Panc1 (cell line): ENCODE data around the gene RBMS3. TPM values are rescaled to one million over a fixed set of nuclear protein-coding genes. Genes with fewer than 3 reads are reported as not detected.

ENCODE experiments used
- ATAC-seq: fragments of 200-7000 bp; cut with Tn5 transposase; 2 replicates; pipeline ENCODE4 v1.9.1; 2020; ENCODE audit warnings: mild to moderate bottlenecking, moderate library complexity
- BruUV-seq: library from RNA; stranded (reverse); fragments of 400-500 nt; replicated peaks from 2 replicates; lab custom pipeline; 2021; lab: Mats Ljungman, UMichigan
- CTCF ChIA-PET: fragments of 300-600 bp; sonication (Branson Sonifier 250); formaldehyde crosslinking; loops from one replicate; lab custom pipeline; 2022; ENCODE audit warnings: antibody characterized with exemption; lab: Charles Lee
- POLR2A ChIA-PET: fragments of 300-600 bp; sonication (Branson Sonifier 250); formaldehyde crosslinking; loops from one replicate; lab custom pipeline; 2022; ENCODE audit warnings: antibody characterized with exemption; lab: Charles Lee
- DNase-seq: peaks from one replicate; pipeline ENCODE4 v3.0.0-alpha.2; 2010; ENCODE audit warnings: low read depth, low spot score
- H3K27ac ChIP-seq: 2 replicates; pipeline ENCODE4 v1.5.1; 2011; ENCODE audit warnings: mild to moderate bottlenecking, low read length, inconsistent platforms
- H3K27me3 ChIP-seq: fragments of 200-500 bp; sonication (Bioruptor generic); 2 replicates; pipeline ENCODE4 v1.6.0; 2014; ENCODE audit warnings: low read length, inconsistent platforms; ENCODE audit not compliant: control insufficient read depth, insufficient read depth
- H3K36me3 ChIP-seq: fragments of 200-500 bp; sonication (Bioruptor generic); 2 replicates; pipeline ENCODE4 v1.5.1; 2014; ENCODE audit warnings: inconsistent platforms, mild to moderate bottlenecking, low read length, moderate library complexity; ENCODE audit not compliant: control insufficient read depth, insufficient read depth
- H3K4me1 ChIP-seq: 2 replicates; pipeline ENCODE4 v1.5.1; 2011; ENCODE audit warnings: inconsistent platforms, mild to moderate bottlenecking, low read length, moderate library complexity; ENCODE audit not compliant: control insufficient read depth, insufficient read depth
- H3K4me3 ChIP-seq, 2 experiments: 2 replicates each; pipeline ENCODE4 v1.5.1; 2011 to 2012; ENCODE audit warnings: low read depth in 2 of 2, low read length in 2 of 2, mild to moderate bottlenecking in 2 of 2, inconsistent platforms in 1 of 2, moderate library complexity in 1 of 2
- H3K9me3 ChIP-seq: fragments of 200-500 bp; sonication (Bioruptor generic); 2 replicates; pipeline ENCODE4 v1.5.1; 2014; ENCODE audit warnings: low read depth, mild to moderate bottlenecking, inconsistent platforms, low read length, moderate library complexity; ENCODE audit not compliant: control insufficient read depth, insufficient read depth
- POLR2AphosphoS5 ChIP-seq: IDR thresholded peaks from 2 replicates; pipeline ENCODE4 v1.6.1; 2012; ENCODE audit warnings: mild to moderate bottlenecking, low read depth, low read length, moderate library complexity
- REST ChIP-seq, 2 experiments: IDR thresholded peaks; 2 replicates each; pipeline ENCODE4 v1.6.1; 2011 to 2012; ENCODE audit warnings: low read depth in 2 of 2, control low read depth in 1 of 2, low read length in 1 of 2, mild to moderate bottlenecking in 1 of 2, moderate library complexity in 1 of 2; ENCODE audit not compliant: insufficient read depth in 1 of 2
- SIN3A ChIP-seq: IDR thresholded peaks from 2 replicates; pipeline ENCODE4 v1.6.1; 2012; ENCODE audit warnings: low read depth, mild to moderate bottlenecking, low read length, moderate library complexity, borderline replicate concordance; ENCODE audit not compliant: insufficient read depth
- TCF7L2 ChIP-seq: IDR thresholded peaks from 2 replicates; pipeline ENCODE4 v1.6.1; 2011; ENCODE audit warnings: mild to moderate bottlenecking, low read depth, low read length, inconsistent platforms
- in situ Hi-C: cut with HindIII; loops from 2 replicates; pipeline ENCODE4 v1.10.0; 2016; ENCODE audit warnings: low sequenced_read_pairs, low pct_unique_long_range_greater_than_20kb
- intact Hi-C: fragments of 100-400 bp; cut with micrococcal nuclease; formaldehyde crosslinking; loops from one replicate; pipeline ENCODE4 v1.10.0; 2022; ENCODE audit not compliant: unreplicated experiment
- total RNA-seq: library from RNA; stranded (reverse); gene quantifications from one replicate; pipeline ENCODE4 v1.2.1, GENCODE V29; 2021; ENCODE audit not compliant: unreplicated experiment
- TF ChIP-seq, protein P1 (sequence below): fragments of 450-650 bp; IDR thresholded peaks from 2 replicates; pipeline ENCODE4 v1.5.1; 2017; ENCODE audit warnings: mild to moderate bottlenecking

The RBMS3 gene
- total RNA-seq, 1 experiment from 2014 or later: 1.1 TPM

DNA sequence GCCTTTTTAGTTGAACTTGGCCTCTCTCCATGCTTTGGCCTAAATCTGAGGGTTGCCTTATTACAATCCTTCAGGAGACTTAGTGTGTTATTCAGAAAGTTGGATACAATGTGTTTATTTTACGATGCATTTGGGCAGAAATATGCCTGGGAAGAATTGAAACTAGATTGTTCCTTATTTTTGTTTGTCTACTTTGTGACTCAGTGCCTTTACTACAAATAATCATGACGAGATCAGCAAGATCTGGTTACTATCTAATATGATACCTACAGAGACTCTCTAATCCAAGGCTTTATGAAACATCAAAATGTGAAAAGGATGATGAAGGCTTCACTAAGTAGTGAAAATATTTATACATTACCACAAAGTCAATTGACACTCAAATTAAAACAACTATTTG is 82.2 kb downstream of the RBMS3 start:
- Histone ChIP-seq H3K4me3 (no peak overlapping the region), H3K4me1 (no peaks in the 10 kb centered on the region), H3K9me3 (no peaks in the 10 kb centered on the region), H3K27me3 (no peaks in the 10 kb centered on the region), H3K36me3 (no peaks in the 10 kb centered on the region), H3K27ac (no peak overlapping the region)
- no peak for DNase-seq
- intact Hi-C loops (no loop called here), in situ Hi-C loops (no loop called here)
- CTCF ChIA-PET: no interaction called here
- POLR2A ChIA-PET: no interaction called here
- no peak for ATAC-seq
- BruUV-seq: no TSS peak
- no peak for TF ChIP-seq POLR2AphosphoS5
- TF ChIP-seq TCF7L2: no peak
- TF ChIP-seq, protein P1, sequence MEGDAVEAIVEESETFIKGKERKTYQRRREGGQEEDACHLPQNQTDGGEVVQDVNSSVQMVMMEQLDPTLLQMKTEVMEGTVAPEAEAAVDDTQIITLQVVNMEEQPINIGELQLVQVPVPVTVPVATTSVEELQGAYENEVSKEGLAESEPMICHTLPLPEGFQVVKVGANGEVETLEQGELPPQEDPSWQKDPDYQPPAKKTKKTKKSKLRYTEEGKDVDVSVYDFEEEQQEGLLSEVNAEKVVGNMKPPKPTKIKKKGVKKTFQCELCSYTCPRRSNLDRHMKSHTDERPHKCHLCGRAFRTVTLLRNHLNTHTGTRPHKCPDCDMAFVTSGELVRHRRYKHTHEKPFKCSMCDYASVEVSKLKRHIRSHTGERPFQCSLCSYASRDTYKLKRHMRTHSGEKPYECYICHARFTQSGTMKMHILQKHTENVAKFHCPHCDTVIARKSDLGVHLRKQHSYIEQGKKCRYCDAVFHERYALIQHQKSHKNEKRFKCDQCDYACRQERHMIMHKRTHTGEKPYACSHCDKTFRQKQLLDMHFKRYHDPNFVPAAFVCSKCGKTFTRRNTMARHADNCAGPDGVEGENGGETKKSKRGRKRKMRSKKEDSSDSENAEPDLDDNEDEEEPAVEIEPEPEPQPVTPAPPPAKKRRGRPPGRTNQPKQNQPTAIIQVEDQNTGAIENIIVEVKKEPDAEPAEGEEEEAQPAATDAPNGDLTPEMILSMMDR: no peak
- TF ChIP-seq REST (IDR thresholded peaks at IDR 0.05; ENCODE audit: insufficient read depth in 1 of 2, low read depth in 2 of 2, low read length in 1 of 2): no peak
- no peak for TF ChIP-seq SIN3A

- Histone ChIP-seq H3K9me3 (no peaks in the 10 kb centered on the region), H3K4me3 (no peak overlapping the region), H3K36me3 (no peaks in the 10 kb centered on the region), H3K27me3 (no peaks in the 10 kb centered on the region), H3K4me1 (no peaks in the 10 kb centered on the region), H3K27ac (no peak overlapping the region)
- TF ChIP-seq TCF7L2 (no peak), POLR2AphosphoS5 (no peak), SIN3A (no peak), REST (IDR thresholded peaks at IDR 0.05; ENCODE audit: insufficient read depth in 1 of 2, low read depth in 2 of 2, low read length in 1 of 2) (no peak)
- no peak for DNase-seq
- no peak for ATAC-seq
- in situ Hi-C loops: no loop called here
- intact Hi-C loops: no loop called here
- no TSS peak for BruUV-seq
- ChIA-PET CTCF (no interaction called here), POLR2A (no interaction called here)
These were observed 89.2 kb downstream of the RBMS3 start for GRCh38 chr3:29370021-29370420.
